Cardiac fibroblast (primary cell): ENCODE measurements around the gene RAPGEF4.

ENCODE experiments used
- DNase-seq, 2 donors: peaks; one replicate each; pipeline versions ENCODE4 v3.0.0 to v3.0.0-alpha.2; 2010; ENCODE audit warnings: low read depth in 2 of 2
- H3K4me3 ChIP-seq, 2 donors: replicated peaks in 1 of 2; 1 replicate in 1 of 2; 2 replicates in 1 of 2; pipeline ENCODE4 v1.5.1; 2011; ENCODE audit warnings: low read depth in 2 of 2, low read length in 2 of 2, mild to moderate bottlenecking in 2 of 2, moderate library complexity in 1 of 2
- TF ChIP-seq, protein P1 (sequence below): IDR thresholded peaks from one replicate; pipeline ENCODE4 v1.5.1; 2011; ENCODE audit warnings: low read depth, mild to moderate bottlenecking, low read length, inconsistent platforms

The RAPGEF4 gene

DNA sequence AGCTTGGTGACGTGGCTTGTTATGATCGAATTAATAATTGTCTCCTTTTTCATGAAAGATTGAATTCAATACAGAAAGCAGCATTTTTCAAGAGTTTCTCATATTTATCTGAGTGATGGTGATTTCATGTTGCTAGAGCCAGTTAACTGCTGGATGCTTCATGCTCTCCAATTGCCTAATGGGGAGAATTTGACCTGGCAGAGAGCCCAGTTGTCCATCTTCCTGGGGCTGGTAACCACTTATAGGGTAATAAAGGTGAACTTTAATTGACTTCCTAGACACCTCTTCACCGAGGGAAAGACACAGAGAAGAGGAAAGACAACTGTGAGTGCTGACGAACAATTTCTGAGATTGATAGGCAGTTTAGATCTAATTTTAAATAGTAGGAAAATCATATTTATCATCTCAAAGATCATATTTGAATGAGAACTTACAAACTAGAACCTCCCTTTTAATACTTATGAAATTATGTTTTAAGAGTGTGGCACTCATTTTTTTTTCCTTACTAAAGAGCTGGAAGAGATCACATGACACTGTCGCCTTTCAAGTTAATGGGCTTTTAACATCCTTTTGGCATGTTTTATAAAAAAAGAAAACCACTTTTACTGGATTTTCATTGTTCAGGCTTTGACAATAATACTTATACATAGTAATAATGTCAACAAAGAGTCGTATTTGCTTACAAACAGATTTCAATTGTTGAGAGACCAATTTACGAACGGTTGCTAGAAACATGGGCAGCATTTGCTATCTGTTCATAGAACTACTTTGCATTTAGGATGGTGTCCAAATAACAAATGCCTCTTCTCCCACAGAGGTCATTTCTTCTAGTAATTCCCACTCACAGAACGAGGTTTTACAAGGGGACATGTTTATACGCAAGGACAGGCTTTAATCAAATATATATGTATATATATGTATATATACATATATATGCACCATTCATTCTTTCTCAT is 153.3 kb downstream of the RAPGEF4 start:
- no peak for DNase-seq
- no peak overlapping the region for H3K4me3 ChIP-seq
- TF ChIP-seq, protein P1, sequence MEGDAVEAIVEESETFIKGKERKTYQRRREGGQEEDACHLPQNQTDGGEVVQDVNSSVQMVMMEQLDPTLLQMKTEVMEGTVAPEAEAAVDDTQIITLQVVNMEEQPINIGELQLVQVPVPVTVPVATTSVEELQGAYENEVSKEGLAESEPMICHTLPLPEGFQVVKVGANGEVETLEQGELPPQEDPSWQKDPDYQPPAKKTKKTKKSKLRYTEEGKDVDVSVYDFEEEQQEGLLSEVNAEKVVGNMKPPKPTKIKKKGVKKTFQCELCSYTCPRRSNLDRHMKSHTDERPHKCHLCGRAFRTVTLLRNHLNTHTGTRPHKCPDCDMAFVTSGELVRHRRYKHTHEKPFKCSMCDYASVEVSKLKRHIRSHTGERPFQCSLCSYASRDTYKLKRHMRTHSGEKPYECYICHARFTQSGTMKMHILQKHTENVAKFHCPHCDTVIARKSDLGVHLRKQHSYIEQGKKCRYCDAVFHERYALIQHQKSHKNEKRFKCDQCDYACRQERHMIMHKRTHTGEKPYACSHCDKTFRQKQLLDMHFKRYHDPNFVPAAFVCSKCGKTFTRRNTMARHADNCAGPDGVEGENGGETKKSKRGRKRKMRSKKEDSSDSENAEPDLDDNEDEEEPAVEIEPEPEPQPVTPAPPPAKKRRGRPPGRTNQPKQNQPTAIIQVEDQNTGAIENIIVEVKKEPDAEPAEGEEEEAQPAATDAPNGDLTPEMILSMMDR = no peak

- peak in 1 of 2 donors; percentile 21 for DNase-seq
- TF ChIP-seq, protein P1 = no peak
- H3K4me3 ChIP-seq = no peak overlapping the region
Measured at GRCh38 chr2:172889768-172890430, 154.3 kb downstream of the RAPGEF4 start.

DNA sequence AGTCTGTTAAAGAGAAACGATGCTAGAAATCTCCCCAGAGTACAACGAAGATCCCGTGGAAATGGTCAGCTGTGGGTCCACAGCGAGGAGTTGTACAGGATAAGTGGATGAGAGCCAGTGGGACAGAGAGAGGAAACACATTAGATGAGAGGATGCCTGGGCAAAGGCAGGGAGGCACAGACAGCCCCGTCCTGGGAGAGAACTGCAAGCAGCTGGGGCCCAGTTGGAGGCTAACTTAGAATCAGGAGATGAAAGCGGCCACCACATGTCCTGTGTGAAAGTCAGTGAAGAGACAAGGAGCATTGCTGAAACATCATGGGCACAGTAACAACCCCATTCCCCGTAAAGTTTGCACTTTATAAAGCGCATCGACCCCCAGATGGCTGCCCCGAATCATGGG is 157.5 kb downstream of the RAPGEF4 start:
- no peak overlapping the region for H3K4me3 ChIP-seq
- TF ChIP-seq, protein P1 = no peak
- no peak for DNase-seq

DNA sequence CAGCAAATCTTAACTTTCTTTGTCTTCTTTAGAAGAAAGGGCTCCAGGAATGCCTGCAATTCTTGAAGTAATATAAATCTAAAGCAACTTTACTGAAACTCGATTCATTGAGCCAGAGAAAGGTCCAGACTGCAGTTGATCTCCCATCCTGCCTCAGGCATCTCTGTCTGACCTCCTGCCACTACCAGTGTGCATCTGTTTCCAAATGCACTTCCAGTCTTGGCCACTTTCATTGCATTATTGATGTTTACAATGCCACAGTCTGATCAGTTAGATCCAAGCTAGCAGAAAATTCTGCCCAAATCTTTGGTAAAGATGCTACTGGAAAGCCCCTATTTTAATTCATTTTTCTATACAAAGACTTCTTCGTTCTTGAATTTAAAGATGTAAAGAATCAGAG is 158.0 kb downstream of the RAPGEF4 start:
- no peak for DNase-seq
- H3K4me3 ChIP-seq = no peak overlapping the region
- TF ChIP-seq, protein P1 = no peak

DNA sequence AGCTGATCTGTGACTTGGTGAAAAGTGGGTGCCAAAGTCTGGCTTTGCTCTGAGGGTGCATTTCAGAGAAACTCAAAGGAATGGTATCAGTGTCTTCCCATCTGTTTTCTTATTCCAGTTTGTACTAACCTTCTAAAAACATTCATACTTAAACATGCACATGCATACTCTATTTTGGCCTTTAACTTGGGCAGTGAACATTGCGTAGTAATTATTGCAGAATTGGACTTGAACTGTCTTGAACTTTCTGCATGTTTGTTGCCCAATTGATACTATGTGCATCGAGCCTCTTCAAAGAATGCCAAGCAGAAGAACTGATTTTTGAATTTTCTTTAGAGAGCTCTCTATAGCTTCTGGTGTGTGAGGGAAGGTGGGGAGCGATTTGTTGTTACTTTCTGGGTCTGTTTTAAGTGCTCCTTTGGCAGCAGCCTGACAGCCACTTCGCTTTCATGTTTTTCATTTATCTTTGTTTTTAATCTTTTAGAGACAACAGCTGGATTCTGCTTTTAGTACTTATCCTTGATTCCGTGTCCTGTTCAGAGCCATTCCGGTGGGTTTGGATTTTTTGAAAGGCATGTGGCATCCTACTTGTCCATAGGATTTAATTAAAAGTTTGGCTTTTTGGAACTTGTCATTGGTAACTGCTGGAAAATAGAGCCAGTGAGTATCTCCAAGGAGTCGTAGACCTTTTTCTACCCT is 159.2 kb downstream of the RAPGEF4 start:
- TF ChIP-seq, protein P1 = no peak
- no peak for DNase-seq
- H3K4me3 ChIP-seq = no peak overlapping the region

GRCh38 chr2:172896661-172897081 is 161.0 kb downstream of the RAPGEF4 start:
- no peak overlapping the region for H3K4me3 ChIP-seq
- TF ChIP-seq, protein P1 = no peak
- DNase-seq = no peak
